Effector CD8-positive, alpha-beta T cell (primary cell): ENCODE results near the gene EPC1.
"Not testable (repeated sequence)": the region's sequence is repeated elsewhere in the genome, so short reads cannot be mapped to it uniquely, and the experiment has no call there.

Experiments used
- DNase-seq: peaks from one replicate; lab custom pipeline; 2025; lab: John Stamatoyannopoulos, UW

EPC1 gene

GRCh38 chr10:32234471-32234870, 112.5 kb downstream of the EPC1 start:
- no peak for DNase-seq

GRCh38 chr10:32233375-32233774, 113.6 kb downstream of the EPC1 start:
- not testable (repeated sequence) for DNase-seq

- DNase-seq: no peak
These were observed 114.6 kb downstream of the EPC1 start for GRCh38 chr10:32232378-32232777.

- DNase-seq: not testable (repeated sequence)
These were observed 117.2 kb downstream of the EPC1 start for GRCh38 chr10:32229788-32230187.

- DNase-seq: no peak
These were observed 117.8 kb downstream of the EPC1 start for GRCh38 chr10:32229170-32229569.

- DNase-seq: no peak
These were observed 119.2 kb downstream of the EPC1 start for GRCh38 chr10:32227802-32228201.

GRCh38 chr10:32226624-32227023, 120.3 kb downstream of the EPC1 start:
- DNase-seq: no peak

GRCh38 chr10:32225976-32226375, 121.0 kb downstream of the EPC1 start:
- no peak for DNase-seq

- not testable (repeated sequence) for DNase-seq
These were observed 124.6 kb downstream of the EPC1 start for GRCh38 chr10:32222376-32222775.

- DNase-seq: not testable (repeated sequence)
These were observed 127.8 kb downstream of the EPC1 start for GRCh38 chr10:32219156-32219555.

- DNase-seq: not testable (repeated sequence)
These were observed 128.5 kb downstream of the EPC1 start for GRCh38 chr10:32218206-32219044.
